ENCODE results near the gene DMBT1.
"Not testable (repeated sequence)": the region's sequence is repeated elsewhere in the genome, so short reads cannot be mapped to it uniquely, and the experiment has no call there.

The DMBT1 gene

GRCh38 chr10:122549636-122550035 is 10.9 kb upstream of the DMBT1 start:
- no peak for DNase-seq

- DNase-seq = no peak
Observed at GRCh38 chr10:122550427-122550826, 10.1 kb upstream of the DMBT1 start.

GRCh38 chr10:122550983-122551382 is 9.6 kb upstream of the DMBT1 start:
- DNase-seq = no peak

- no peak for DNase-seq
Observed at GRCh38 chr10:122551450-122551849, 9.1 kb upstream of the DMBT1 start.

GRCh38 chr10:122553341-122553740 is 7.2 kb upstream of the DMBT1 start:
- DNase-seq = no peak

- DNase-seq = no peak
Observed at GRCh38 chr10:122554131-122555036, 6.2 kb upstream of the DMBT1 start.

GRCh38 chr10:122555442-122555841 is 5.1 kb upstream of the DMBT1 start:
- DNase-seq = no peak

GRCh38 chr10:122557516-122557915 is 3.0 kb upstream of the DMBT1 start:
- DNase-seq = no peak

- no peak for DNase-seq
Observed at GRCh38 chr10:122558452-122558851, 2.1 kb upstream of the DMBT1 start.

- DNase-seq = no peak
Observed at GRCh38 chr10:122559228-122559627, 1.3 kb upstream of the DMBT1 start.

GRCh38 chr10:122561212-122561611 is 658 bp downstream of the DMBT1 start:
- DNase-seq = no peak

GRCh38 chr10:122561792-122562191 is 1.2 kb downstream of the DMBT1 start:
- no peak for DNase-seq

GRCh38 chr10:122564980-122565379 is 4.4 kb downstream of the DMBT1 start:
- no peak for DNase-seq

GRCh38 chr10:122565766-122566206 is 5.2 kb downstream of the DMBT1 start:
- no peak for DNase-seq

GRCh38 chr10:122566632-122567031 is 6.1 kb downstream of the DMBT1 start:
- DNase-seq = no peak

- no peak for DNase-seq
Observed at GRCh38 chr10:122567056-122567660, 6.6 kb downstream of the DMBT1 start.

- DNase-seq = no peak
Observed at GRCh38 chr10:122568551-122568950, 8.0 kb downstream of the DMBT1 start.

- no peak for DNase-seq
Observed at GRCh38 chr10:122570920-122571319, 10.4 kb downstream of the DMBT1 start.

GRCh38 chr10:122571892-122572291 is 11.3 kb downstream of the DMBT1 start:
- no peak for DNase-seq

- DNase-seq = no peak
Observed at GRCh38 chr10:122575776-122576175, 15.2 kb downstream of the DMBT1 start.

- no peak for DNase-seq
Observed at GRCh38 chr10:122576291-122576690, 15.7 kb downstream of the DMBT1 start.

GRCh38 chr10:122577311-122577885 is 16.8 kb downstream of the DMBT1 start:
- DNase-seq = no peak

GRCh38 chr10:122586070-122586469 is 25.5 kb downstream of the DMBT1 start:
- not testable (repeated sequence) for DNase-seq
